GM21529 (cell line): ENCODE measurements around the gene KHDRBS2.
"Not testable (repeated sequence)": the region's sequence is repeated elsewhere in the genome, so short reads cannot be mapped to it uniquely, and the experiment has no call there.

ENCODE experiments used
- ATAC-seq: cut with Tn5 transposase; IDR thresholded peaks from one replicate; pipeline ENCODE4 v1.9.1; 2021; ENCODE audit not compliant: unreplicated experiment

KHDRBS2 gene

GRCh38 chr6:61886608-61887259 is 399.3 kb downstream of the KHDRBS2 start:
- ATAC-seq = no peak

- no peak for ATAC-seq
These were observed 416.2 kb downstream of the KHDRBS2 start for GRCh38 chr6:61869632-61870400.

- no peak for ATAC-seq
These were observed 417.4 kb downstream of the KHDRBS2 start for GRCh38 chr6:61868507-61869080.

GRCh38 chr6:61867635-61868034 is 418.4 kb downstream of the KHDRBS2 start:
- no peak for ATAC-seq

GRCh38 chr6:61857541-61857940 is 428.5 kb downstream of the KHDRBS2 start:
- no peak for ATAC-seq

GRCh38 chr6:61841958-61842357 is 444.1 kb downstream of the KHDRBS2 start:
- ATAC-seq = no peak

- ATAC-seq = no peak
These were observed 450.8 kb downstream of the KHDRBS2 start for GRCh38 chr6:61835237-61835636.

- no peak for ATAC-seq
These were observed 452.8 kb downstream of the KHDRBS2 start for GRCh38 chr6:61833176-61833755.

GRCh38 chr6:61817716-61818115 is 468.3 kb downstream of the KHDRBS2 start:
- no peak for ATAC-seq

- no peak for ATAC-seq
These were observed 476.0 kb downstream of the KHDRBS2 start for GRCh38 chr6:61810047-61810446.

- ATAC-seq = peak; percentile 76
These were observed 476.9 kb downstream of the KHDRBS2 start for GRCh38 chr6:61809004-61809595.

GRCh38 chr6:61787998-61788397 is 498.0 kb downstream of the KHDRBS2 start:
- ATAC-seq = no peak

- ATAC-seq = not testable (repeated sequence)
These were observed 516.6 kb downstream of the KHDRBS2 start for GRCh38 chr6:61769446-61769845.

GRCh38 chr6:61755739-61756138 is 530.3 kb downstream of the KHDRBS2 start:
- no peak for ATAC-seq

GRCh38 chr6:61751986-61752385 is 534.0 kb downstream of the KHDRBS2 start:
- no peak for ATAC-seq

- no peak for ATAC-seq
These were observed 540.0 kb downstream of the KHDRBS2 start for GRCh38 chr6:61745994-61746393.

GRCh38 chr6:61711849-61712248 is 574.2 kb downstream of the KHDRBS2 start:
- ATAC-seq = no peak

- ATAC-seq = no peak
These were observed 597.9 kb downstream of the KHDRBS2 start for GRCh38 chr6:61688165-61688564.

- no peak for ATAC-seq
These were observed 603.5 kb downstream of the KHDRBS2 start for GRCh38 chr6:61682562-61682961.

GRCh38 chr6:61679625-61680024 is 606.4 kb downstream of the KHDRBS2 start:
- no peak for ATAC-seq

GRCh38 chr6:61675734-61676133 is 610.3 kb downstream of the KHDRBS2 start:
- ATAC-seq = no peak
